Heart left ventricle (tissue), 13 donors: ENCODE data around the gene QSOX2.

Source experiments
- POLR2A ChIP-seq, 2 donors: fragments of 450-650 bp; IDR thresholded peaks; one replicate each; pipeline ENCODE4 v1.6.1; 2017; ENCODE audit warnings: antibody characterized with exemption in 2 of 2, mild to moderate bottlenecking in 2 of 2, moderate library complexity in 2 of 2
- TF ChIP-seq, protein P1 (sequence below), 12 donors: fragments of 200-600 bp; sonication (generic) in 4 of 12; IDR thresholded peaks; one replicate each; pipeline versions ENCODE4 v1.5.0 to v1.8.0; 2018 to 2022; ENCODE audit warnings: antibody characterized with exemption in 12 of 12, mild to moderate bottlenecking in 5 of 12
- donor health status: ischemic (EF 13 %, LVEDD 7.1; RV severe dilation, severe dysfunction).
- donor health status: DM: no; HTN: yes; CAD: no.
- donor health status: DM: no; HTN: no; CAD: no.
- donor health status: ischemic (EF 25% LVEDD 6.9; RV normal size, moderate dysfunction).
- donor health status: ischemic (EF 25% LVEDD 5.7; RV mildly dilated, moderate dysfunction).
- donor health status: ischemic (EF 35%, LVEDD 5.7; RV mildly dilated, moderate dysfunction).
- donor health status: nonischemic (EF 11% LVEDD 7.7; RV severe dilation, severe dysfunction).
- donor health status: DM: yes; HTN: yes; CAD: no.
- donor health status: PGD.
- donor health status: ischemic (EF 29% LVEDD 5.4; RV normal size, mild dysfunction).
- donor health status: nonischemic (EF 23%, LVEDD 6.1; RV moderate dilation, normal function).

GRCh38 chr9:136218271-136218670 lies 27.3 kb downstream of the QSOX2 start:
- TF ChIP-seq, protein P1, sequence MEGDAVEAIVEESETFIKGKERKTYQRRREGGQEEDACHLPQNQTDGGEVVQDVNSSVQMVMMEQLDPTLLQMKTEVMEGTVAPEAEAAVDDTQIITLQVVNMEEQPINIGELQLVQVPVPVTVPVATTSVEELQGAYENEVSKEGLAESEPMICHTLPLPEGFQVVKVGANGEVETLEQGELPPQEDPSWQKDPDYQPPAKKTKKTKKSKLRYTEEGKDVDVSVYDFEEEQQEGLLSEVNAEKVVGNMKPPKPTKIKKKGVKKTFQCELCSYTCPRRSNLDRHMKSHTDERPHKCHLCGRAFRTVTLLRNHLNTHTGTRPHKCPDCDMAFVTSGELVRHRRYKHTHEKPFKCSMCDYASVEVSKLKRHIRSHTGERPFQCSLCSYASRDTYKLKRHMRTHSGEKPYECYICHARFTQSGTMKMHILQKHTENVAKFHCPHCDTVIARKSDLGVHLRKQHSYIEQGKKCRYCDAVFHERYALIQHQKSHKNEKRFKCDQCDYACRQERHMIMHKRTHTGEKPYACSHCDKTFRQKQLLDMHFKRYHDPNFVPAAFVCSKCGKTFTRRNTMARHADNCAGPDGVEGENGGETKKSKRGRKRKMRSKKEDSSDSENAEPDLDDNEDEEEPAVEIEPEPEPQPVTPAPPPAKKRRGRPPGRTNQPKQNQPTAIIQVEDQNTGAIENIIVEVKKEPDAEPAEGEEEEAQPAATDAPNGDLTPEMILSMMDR (IDR thresholded peaks at IDR 0.05): no peak
- TF ChIP-seq POLR2A (IDR thresholded peaks at IDR 0.05): no peak
